GM19455 (cell line): ENCODE data around the gene CHCHD3.
A peak's percentile ranks its signal among the peaks of the same experiment; 100 is the strongest.

Source experiments
- ATAC-seq: cut with Tn5 transposase; IDR thresholded peaks from one replicate; pipeline ENCODE4 v1.9.1; 2021; ENCODE audit not compliant: unreplicated experiment

The CHCHD3 gene

DNA sequence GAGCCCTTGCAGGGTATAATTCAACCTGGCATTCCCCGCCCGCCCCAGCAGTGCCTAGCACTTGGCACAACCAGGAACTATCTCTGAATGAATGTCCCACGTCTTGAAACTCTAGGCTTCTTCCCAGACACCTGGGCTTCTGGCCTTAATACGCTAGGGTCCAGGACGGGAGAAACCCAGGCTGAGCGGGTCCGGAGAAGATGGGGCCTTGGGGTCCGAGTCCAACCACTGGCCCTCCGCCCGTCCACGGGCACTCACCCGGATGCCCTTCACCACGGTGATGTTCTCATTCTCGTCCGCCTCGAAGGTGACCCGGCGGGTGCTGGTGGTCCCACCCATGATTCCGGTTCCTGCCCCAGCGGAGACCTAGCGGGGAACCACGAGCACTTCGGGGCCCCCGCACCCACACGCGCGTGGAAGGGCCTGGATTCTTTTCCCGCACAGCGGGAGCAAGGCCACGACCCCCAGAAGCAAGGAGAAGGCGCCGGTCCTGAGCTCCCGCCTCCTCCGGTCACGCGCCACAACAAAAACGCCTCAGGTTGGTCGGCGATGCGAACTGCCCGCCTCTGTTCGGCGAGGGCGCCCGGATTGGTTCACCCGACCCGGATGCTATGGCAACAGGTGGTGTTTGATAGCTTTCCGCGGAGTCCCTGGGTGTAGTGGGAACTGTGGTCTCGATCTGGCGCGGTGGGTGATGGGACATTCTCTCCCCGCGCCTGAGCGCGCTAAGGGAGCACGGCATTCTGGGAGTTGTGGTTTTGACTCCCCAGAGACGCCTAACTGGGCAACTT, at the start of gene CHCHD3:
TSS of gene CHCHD3 (minus strand) at position 492 of the 791 bp plus-strand sequence. CDS start at position 339, 153 bp downstream.
- ATAC-seq, result peak; percentile 99

DNA sequence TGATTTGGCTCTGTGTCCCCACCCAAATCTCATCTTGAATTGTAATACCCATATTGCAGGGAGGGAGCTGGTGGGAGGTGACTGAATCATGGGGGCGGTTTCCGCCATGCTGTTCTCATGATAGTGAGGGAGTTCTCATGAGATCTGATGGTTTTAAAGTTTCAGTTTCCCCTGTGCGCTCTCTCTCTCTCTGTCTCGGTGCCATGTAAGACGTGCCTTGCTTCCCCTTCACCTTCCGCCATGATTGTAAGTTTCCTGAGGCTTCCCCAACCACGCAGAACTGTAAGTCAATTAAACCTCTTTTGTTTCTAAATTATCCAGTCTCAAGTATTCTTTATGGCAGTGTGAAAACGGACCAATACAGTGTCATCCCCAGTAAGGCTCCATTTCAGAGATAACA, 48.3 kb upstream of the CHCHD3 start:
- no peak for ATAC-seq

DNA sequence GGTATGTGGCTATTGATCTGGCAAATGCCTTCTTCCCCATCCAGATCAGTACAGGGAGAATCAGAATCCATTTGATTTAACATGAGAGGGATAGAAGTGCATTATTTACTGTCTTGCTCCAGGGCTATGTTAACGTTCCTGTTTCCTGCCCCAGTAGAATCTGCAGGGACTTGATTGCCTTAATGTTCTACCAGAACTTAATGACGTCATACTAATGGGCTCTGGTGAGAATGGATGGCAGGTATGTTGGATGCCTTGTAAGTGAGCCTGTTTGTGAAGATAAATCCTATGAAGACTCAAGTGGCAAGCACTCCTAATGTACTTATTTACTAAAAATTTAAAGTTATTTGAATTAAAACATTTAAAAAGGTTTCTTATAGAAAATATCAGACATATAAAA, 44.5 kb upstream of the CHCHD3 start:
- no peak for ATAC-seq

DNA sequence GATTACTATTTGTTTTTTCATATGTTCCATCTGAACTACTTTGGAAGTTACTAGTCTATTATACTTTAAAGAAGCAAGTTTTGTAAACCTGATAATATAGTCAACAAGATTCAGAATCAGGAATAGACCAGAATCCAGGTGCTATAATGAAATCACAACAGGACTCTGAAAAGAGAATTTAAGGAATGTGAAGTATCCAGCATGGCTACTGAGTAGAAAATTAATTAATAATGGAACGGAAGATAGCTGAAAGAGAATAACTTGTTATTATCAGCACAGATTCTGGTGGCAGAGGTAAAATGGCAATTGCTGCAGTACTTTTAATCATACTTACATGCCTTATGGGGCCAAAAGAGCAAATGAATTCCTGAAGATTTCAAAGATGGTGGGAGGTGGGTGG, 43.1 kb upstream of the CHCHD3 start:
- no peak for ATAC-seq

DNA sequence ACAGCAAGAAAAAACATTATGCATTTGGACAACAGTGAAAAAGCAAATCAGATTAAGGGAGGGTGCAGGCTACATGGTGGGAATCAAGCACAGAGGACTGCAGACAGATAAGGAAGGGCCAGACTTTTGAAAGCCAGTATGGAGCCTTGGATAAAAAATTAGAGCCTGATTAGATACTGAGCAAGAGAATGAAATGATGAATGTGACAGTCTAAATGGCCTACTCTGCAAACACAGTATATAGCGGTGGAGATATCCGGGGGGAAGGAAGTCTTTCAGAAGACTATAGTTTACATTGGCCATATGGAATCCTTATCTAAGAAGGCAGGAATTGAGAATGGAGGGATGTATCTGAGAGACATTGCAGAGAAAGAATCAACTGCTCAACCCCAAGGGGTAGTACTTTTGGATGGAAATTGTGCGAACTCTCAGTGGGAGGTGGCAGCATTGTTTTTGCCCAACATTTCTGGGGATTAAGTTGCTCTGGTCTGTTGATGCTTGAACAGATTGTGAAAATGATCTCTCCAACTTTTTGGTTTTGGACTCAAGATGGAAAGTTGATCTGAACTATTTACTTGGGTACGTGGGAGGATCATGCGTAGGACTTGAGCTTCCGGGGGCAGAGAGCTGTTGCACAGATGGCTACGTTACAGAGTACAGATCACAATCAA, 39.4 kb upstream of the CHCHD3 start:
- ATAC-seq, result no peak

DNA sequence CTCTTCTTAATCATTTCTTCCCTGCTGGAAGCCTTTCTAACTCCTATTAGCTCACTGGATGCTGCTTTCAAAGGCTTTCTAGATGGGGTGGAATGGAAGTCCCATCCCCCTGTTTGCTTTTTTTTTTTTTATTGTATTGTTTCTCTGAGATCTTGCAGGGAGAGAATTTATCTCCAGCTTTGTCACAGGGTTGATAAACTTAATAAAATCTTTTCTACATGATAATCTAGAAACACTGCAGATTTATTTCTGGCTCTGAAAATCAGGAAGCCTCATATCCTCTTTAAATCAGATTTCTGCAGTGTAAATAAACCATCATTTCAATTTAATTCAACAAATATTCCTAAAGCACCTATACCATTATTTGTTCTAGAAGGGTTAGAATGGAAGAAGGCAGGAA, 37.2 kb upstream of the CHCHD3 start:
- ATAC-seq, result no peak

DNA sequence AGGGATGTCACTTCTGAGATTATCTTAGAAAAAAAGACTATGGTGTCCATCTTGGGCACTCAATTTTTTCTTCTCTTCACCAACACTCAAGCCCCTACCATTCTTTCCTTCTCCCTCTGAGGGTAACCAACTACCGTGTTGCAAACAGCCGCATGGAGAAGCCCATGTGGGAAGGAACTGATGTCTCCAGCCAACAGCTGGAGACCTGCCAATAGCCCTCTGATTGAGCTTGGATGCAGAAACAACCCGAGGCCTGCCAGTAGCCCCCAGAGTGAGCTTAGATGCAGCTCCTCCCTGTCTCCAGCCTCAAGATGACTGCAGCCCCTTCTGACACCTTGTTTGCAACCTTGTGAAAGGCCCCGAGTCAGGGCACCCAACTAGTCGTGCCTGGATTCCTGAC, 36.4 kb upstream of the CHCHD3 start:
- no peak for ATAC-seq

DNA sequence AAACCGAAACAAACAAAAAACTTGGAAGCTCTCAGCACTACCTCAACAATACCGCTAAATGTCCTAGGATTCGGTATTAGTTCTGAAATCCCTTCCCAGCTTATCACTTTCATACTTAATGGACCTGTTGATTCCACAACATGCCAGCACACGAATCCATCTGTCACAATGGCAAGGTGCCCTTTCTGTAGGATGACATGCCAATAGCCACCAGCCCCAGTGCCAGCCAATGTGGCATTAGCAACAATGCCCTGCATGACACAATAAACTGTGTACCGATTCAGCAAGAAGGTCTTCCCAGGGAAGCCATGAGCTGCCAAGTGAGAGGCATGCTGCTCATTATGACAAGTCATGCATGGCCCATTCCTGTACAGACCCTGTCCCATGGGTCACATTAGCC, 35.6 kb upstream of the CHCHD3 start:
- no peak for ATAC-seq

DNA sequence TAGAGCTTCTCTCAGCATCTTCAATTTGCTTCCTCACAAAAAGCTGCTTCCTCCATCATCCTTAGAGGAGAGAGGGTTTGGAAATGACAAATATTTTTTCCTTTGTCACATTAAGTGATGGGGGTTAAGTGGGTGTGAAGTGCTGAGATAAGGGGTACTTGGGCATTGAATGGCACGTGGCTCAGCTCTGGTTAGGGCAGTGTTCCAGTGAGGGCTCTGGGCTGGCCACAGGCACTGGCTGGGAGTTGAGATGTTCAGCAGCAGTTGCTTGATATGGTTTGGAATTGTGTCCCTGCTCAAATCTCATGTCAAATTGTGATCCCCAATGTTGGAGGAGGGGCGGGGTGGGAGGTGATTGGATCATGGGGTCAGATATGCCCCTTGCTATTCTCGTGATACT, 33.7 kb upstream of the CHCHD3 start:
- ATAC-seq, result no peak

DNA sequence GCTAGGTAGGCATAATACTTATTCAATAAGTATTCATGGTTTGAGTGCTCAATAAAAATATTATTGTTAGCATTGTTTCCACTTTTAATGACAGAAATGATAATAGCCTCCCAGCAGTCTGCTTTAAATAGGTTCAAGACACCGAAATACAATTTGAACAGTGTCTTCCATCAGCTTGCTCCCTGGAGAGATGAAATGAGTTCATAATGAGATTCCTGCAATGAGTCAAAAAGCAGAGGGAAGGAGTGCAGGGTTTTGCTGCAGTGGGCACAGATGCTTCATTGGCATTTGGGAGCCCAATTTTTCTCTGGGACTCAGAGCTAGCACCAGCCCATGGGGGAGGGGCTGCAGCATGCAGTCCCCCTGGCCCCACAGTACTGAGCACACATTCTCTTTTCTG, 32.6 kb upstream of the CHCHD3 start:
- no peak for ATAC-seq

DNA sequence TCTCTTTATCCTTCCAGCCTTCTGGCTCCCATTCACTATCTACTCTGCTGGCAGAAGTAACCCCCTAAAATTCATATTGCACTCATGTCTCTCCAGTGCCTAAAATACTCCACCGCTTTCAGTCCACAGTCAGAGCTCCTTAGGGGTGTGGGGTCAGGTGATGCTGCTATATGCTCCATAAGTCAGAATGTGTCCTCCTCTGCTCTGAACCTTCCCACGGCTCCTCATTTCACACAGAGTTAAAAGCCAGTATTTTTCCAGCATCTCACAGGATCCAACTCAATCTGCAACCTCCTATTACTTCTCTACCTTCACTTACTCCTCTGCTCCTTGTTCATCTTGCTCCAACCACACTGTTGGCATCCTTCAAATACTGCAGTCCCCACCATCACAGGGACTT, 31.1 kb upstream of the CHCHD3 start:
- ATAC-seq, result no peak

DNA sequence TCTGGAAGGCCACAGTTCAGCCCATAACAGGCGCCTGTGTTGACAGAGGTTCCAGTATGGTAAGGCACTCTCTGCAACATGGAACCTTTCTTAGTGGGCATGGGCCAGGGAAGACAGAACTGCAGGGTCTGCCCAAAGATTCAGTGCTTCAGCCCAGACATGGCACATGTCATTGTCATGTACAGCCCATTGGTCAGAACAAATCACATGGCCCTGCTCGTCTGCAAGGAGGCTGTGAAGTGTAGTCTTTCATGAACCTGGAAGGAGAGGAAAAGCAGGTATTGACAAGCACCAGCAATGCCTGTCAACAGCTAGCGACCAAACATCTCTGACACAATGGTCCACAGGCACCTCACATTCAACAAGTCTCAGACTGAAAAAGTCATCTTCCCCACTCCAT, 30.4 kb upstream of the CHCHD3 start:
- ATAC-seq, result no peak

DNA sequence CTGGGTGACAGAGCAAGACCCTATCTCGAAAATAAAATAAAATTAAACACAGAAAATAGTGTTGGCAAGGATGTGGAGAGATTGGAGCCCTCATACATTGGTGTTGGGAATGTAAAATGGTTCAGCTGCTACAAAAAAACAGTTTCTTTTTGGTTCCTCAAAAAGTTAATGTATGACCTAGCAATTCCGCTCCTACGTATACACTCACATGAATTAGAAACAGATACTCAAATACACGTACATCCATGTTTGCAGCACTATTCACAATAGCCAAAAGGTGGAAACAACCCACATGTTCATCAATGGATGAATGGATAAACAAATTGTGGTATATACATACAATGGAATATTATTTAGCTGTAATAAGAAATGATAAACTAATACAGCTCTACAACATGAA, 28.4 kb upstream of the CHCHD3 start:
- no peak for ATAC-seq

DNA sequence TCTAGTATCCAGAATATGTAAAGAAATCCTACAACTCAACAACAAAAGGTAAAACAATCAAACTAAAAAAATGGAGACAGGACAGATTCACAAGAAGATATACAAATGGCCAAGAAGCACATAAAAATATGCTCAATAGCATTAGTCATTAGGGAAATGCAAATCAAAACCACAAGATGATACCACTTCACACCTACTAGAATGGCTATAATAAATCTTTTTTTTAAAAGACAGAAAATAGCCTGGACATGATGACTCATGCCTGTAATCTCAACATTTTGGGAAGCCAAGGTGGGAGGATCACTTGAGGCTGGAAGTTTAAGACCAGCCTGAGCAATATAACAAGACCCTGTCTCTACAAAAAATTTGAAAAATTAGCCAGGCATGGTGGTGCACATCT, 27.9 kb upstream of the CHCHD3 start:
- no peak for ATAC-seq

DNA sequence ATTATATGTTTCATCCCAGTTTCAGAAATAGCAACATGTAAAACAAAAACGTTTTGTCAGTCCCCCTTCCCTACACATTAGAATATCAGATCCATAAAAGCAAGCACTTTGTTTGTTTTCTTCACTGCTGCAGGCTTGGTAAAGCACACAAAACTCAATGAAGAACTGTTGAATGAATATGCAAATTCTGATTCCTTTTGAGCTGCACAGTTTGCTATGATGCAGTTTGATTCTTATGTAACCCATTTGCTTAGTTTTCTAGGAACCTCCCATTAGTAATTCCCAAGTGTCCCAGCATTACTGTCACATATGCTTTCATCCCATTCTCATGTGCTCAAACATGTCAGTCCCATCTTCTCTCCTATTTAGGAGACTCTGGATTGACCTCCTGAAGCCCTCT, 26.1 kb upstream of the CHCHD3 start:
- no peak for ATAC-seq

DNA sequence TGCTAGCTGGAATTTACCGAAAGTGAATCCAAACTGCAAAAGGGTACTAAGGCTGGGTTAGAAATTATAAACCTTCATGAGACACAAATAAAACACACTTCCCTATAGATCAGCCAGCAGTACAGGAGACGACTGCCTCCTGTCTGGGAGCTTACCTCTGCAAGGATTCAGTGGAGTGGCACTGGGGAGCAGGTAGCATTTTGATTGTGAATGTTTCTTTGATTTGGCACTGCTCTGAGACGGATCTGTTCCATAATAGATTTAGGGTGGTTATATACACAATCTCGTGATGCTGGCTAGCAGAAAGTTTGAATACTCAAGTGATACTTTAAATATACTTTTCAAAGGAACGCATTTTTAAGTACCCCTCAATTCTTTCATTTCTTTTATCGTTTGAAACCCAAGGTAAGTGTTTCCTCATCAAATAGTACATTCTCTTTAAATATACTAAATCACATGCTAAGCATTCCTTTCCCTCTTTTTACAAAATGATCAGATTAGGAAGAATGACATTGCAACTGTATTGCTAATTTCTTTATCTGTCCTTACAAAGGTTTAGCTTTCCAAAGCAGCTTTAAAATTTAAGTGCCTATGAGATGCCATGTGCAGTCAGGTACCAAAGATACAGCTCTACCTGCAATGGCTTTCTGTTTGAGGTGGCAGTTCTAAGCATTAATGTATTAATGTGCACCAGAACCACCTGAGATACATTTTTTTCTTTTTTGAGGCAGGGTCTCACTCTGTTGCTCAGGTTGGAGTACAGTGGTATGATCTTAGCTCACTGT, 20.6 kb upstream of the CHCHD3 start:
- no peak for ATAC-seq

DNA sequence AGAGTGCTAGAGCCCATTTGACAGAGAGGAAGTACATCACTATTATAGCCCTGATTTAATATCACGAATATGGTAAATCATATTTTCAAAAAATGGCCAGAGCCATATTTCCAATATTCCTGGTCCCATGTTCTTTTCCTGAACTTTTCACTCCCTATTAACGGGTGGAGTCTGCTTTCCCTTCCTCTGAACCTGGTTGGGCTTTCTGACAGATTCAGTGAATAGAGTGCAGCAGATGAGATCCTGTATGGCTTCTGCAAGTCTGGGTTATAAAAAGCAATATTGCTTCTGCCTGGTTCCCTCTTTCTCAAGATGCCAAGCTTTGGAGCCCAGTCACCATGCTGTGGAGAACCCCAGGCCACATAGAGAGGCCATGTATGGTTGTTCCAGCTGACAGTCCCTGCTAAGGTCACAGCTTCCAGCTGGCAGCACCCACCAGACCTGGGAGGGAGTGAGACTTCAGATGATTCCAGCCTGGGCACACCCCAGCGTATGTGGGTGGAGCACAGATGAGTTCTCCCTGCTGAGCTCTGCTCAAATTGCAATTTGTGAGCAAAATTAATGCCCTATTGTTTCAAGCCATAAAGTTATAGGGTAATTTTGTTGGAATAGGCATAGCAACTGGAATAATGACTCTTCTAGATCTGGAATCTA, 17.9 kb upstream of the CHCHD3 start:
- no peak for ATAC-seq

DNA sequence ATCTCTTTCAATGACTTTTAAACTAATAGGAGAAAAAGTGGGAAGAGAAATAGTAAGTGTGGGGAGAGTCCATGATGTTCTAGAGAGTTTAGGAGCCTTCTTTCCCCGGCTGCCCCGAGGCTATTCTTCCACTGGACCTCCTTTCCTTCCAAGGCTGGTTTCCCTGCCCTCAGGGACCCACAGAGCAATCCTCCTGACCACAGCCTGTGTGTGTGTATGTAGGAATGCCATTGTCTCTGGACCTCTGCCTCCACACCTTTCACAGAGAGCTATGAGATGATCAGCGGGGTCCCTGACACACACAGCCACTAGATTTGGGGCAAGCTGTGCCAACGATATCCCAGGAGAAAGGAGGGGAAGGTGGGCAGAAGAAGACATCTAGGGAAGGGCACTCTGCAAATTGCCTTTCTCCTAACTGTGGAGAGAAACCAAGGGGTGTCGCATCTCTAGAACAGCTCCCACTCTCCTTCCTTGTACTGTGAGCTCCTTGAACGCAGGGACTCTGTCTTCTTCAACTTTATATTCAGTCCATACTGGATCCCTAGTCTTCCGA, 13.3 kb upstream of the CHCHD3 start:
- no peak for ATAC-seq

DNA sequence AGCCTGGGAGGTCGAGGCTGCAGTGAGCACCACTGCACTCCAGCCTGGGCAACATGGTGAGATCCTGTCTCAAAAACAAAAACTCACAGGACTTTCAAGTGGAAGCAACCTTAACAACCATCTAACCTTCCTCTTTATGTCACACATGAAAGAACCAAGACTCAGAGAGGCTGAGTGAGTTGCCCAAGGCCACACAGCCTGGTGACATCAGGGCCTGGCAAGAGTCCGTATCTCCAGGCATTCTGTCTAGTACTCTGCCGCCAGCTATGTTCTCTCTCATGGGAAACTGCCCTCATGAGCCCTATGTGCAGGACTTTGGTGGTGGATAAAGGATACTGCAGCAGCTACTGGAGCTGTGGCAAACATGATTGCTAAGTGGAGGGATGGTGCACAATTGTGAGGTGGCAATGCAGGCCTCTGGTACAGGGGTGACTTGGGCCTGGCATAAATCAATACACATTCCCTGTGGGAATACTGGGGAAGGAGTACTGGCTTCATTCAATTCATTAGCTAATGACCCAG, 10.1 kb upstream of the CHCHD3 start:
- no peak for ATAC-seq

DNA sequence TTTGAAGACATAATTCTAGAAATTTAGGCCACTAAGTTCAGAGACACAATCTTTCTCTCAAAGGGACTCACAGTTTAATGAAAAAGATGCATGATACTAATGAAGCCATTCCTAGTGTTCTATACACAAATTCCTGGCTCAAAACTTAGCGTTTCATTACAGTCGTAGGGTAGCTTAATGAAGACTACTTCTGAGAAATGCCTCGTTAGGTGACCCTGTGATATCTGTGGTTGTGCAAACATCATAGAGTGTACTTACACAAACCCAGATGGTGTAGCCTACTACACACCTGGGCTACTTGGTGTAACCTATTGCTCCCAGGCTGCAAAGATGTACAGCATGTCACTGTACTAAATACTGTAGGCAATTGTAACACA, 488 bp upstream of the CHCHD3 start:
- no peak for ATAC-seq

DNA sequence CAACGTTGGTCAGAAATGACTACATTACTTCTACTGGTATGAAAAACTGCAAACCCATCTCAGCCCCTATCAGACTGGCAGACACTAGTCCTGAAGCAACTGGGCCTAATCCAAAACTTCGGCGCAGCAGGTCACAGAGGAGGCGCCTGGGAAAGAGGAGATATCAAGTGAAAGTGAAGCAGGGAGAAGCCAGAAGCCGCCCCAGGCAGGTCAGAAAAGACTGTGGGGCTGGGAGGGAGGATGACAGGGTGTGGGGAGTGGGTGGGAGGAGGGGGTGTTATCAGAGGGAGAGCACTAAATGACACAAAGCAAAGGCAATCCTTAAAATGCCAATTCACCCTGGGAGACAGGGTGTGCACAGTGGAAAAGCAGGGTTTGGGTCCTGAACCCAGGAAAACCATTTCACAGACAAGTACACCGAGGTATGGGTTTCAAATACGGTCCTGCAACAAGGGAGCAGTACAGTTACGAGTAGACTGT, 731 bp downstream of the CHCHD3 start:
- no peak for ATAC-seq
